Measurements from ENCODE around the gene PAX5.

The PAX5 gene

GRCh38 chr9:37011530-37011929, 22.5 kb downstream of the PAX5 start:
- no peak for DNase-seq

GRCh38 chr9:37010976-37011375, 23.1 kb downstream of the PAX5 start:
- DNase-seq: no peak

GRCh38 chr9:37010180-37010579, 23.9 kb downstream of the PAX5 start:
- no peak for DNase-seq

GRCh38 chr9:37007295-37007694, 26.8 kb downstream of the PAX5 start:
- no peak for DNase-seq

- no peak for DNase-seq
These were observed 28.4 kb downstream of the PAX5 start for GRCh38 chr9:37005517-37006140.

- DNase-seq: no peak
These were observed 29.6 kb downstream of the PAX5 start for GRCh38 chr9:37004424-37004935.

GRCh38 chr9:37002413-37003217, 31.5 kb downstream of the PAX5 start:
- no peak for DNase-seq

- DNase-seq: no peak
These were observed 32.0 kb downstream of the PAX5 start for GRCh38 chr9:37002036-37002412.

- no peak for DNase-seq
These were observed 32.6 kb downstream of the PAX5 start for GRCh38 chr9:37001459-37001858.

- DNase-seq: no peak
These were observed 34.2 kb downstream of the PAX5 start for GRCh38 chr9:36999728-37000333.

- DNase-seq: no peak
These were observed 36.7 kb downstream of the PAX5 start for GRCh38 chr9:36997414-36997813.

- DNase-seq: no peak
These were observed 37.4 kb downstream of the PAX5 start for GRCh38 chr9:36996706-36997086.

- DNase-seq: peak; percentile 56
These were observed 38.0 kb downstream of the PAX5 start for GRCh38 chr9:36995927-36996705.

- no peak for DNase-seq
These were observed 39.9 kb downstream of the PAX5 start for GRCh38 chr9:36993933-36994764.

GRCh38 chr9:36992501-36993316, 41.4 kb downstream of the PAX5 start:
- no peak for DNase-seq

- peak; percentile 9 for DNase-seq
These were observed 42.4 kb downstream of the PAX5 start for GRCh38 chr9:36991516-36992134.

- no peak for DNase-seq
These were observed 45.2 kb downstream of the PAX5 start for GRCh38 chr9:36988848-36989247.

GRCh38 chr9:36987891-36988290, 46.2 kb downstream of the PAX5 start:
- DNase-seq: no peak

GRCh38 chr9:36987409-36987808, 46.7 kb downstream of the PAX5 start:
- no peak for DNase-seq

- no peak for DNase-seq
These were observed 47.3 kb downstream of the PAX5 start for GRCh38 chr9:36986468-36987408.
